OCI-LY1 (cell line): Measurements from ENCODE around the gene CTDSPL2.

Experiments used
- H2AFZ ChIP-seq: fragments of 200-600 bp; sonication (generic), shearing (Covaris generic); 2 replicates; pipeline ENCODE4 v1.6.0; 2014; ENCODE audit warnings: antibody characterized with exemption, mild to moderate bottlenecking, low read length
- H3F3A ChIP-seq: fragments of 200-600 bp; sonication (generic), shearing (Covaris generic); 2 replicates; pipeline ENCODE4 v1.6.0; 2014; ENCODE audit warnings: mild to moderate bottlenecking, antibody characterized with exemption, low read length, moderate library complexity; ENCODE audit not compliant: insufficient read depth
- H3K27ac ChIP-seq: fragments of 200-600 bp; sonication (generic); 2 replicates; pipeline ENCODE4 v1.5.1; 2014; ENCODE audit warnings: low read length, mixed run types, mild to moderate bottlenecking, low read depth; ENCODE audit not compliant: poor library complexity, severe bottlenecking
- H3K27me3 ChIP-seq: fragments of 200-600 bp; sonication (generic); 2 replicates; pipeline ENCODE4 v1.6.0; 2014; ENCODE audit warnings: antibody characterized with exemption, mild to moderate bottlenecking, low read length, moderate library complexity; ENCODE audit not compliant: insufficient read depth
- H3K36me3 ChIP-seq: fragments of 200-600 bp; sonication (generic); 2 replicates; pipeline ENCODE4 v1.6.1; 2014; ENCODE audit warnings: mild to moderate bottlenecking, antibody characterized with exemption, low read length, moderate library complexity, mixed read lengths; ENCODE audit not compliant: insufficient read depth
- H3K4me1 ChIP-seq: fragments of 200-600 bp; sonication (generic); 2 replicates; pipeline ENCODE4 v1.5.1; 2014; ENCODE audit warnings: mild to moderate bottlenecking, low read length, moderate library complexity; ENCODE audit not compliant: insufficient read depth, severe bottlenecking
- H3K4me2 ChIP-seq: fragments of 200-600 bp; sonication (generic), shearing (Covaris generic); 2 replicates; pipeline ENCODE4 v1.6.1; 2014; ENCODE audit warnings: low read length
- H3K4me3 ChIP-seq: fragments of 200-600 bp; sonication (generic); 2 replicates; pipeline ENCODE4 v1.5.1; 2014; ENCODE audit warnings: low read length, low read depth, mild to moderate bottlenecking, mixed read lengths; ENCODE audit not compliant: poor library complexity, severe bottlenecking
- H3K79me2 ChIP-seq: fragments of 200-600 bp; shearing (Covaris generic); 2 replicates; pipeline ENCODE4 v1.6.1; 2016; ENCODE audit warnings: mixed run types, low read length, mixed read lengths; ENCODE audit not compliant: insufficient read depth
- H3K9ac ChIP-seq: fragments of 200-600 bp; sonication (generic), shearing (Covaris generic); 2 replicates; pipeline ENCODE4 v1.6.1; 2014; ENCODE audit warnings: mild to moderate bottlenecking, low read length, mixed read lengths
- H3K9me2 ChIP-seq: fragments of 200-600 bp; sonication (generic), shearing (Covaris generic); 2 replicates; pipeline ENCODE4 v1.6.1; 2014; ENCODE audit warnings: low read depth, mild to moderate bottlenecking, low read length, mixed read lengths
- H3K9me3 ChIP-seq: fragments of 200-600 bp; shearing (Covaris generic); 2 replicates; pipeline ENCODE4 v1.6.1; 2014; ENCODE audit warnings: low read length, mixed read lengths
- H4K20me1 ChIP-seq: fragments of 200-600 bp; sonication (generic), shearing (Covaris generic); 2 replicates; pipeline ENCODE4 v1.6.0; 2016; ENCODE audit warnings: mild to moderate bottlenecking, low read length; ENCODE audit not compliant: insufficient read depth
- CTCF ChIP-seq: fragments of 200-600 bp; sonication (generic), shearing (Covaris generic); IDR thresholded peaks from 2 replicates; pipeline ENCODE4 v1.5.1; 2017; ENCODE audit warnings: mild to moderate bottlenecking, antibody characterized with exemption, low read length, moderate library complexity, mixed read lengths
- EZH2 ChIP-seq: fragments of 200-600 bp; sonication (generic), shearing (Covaris generic); IDR thresholded peaks from 2 replicates; pipeline ENCODE4 v1.8.0; 2017; ENCODE audit warnings: borderline replicate concordance, mixed run types, mild to moderate bottlenecking, antibody characterized with exemption, low read length, moderate library complexity, mixed read lengths

The CTDSPL2 gene

DNA sequence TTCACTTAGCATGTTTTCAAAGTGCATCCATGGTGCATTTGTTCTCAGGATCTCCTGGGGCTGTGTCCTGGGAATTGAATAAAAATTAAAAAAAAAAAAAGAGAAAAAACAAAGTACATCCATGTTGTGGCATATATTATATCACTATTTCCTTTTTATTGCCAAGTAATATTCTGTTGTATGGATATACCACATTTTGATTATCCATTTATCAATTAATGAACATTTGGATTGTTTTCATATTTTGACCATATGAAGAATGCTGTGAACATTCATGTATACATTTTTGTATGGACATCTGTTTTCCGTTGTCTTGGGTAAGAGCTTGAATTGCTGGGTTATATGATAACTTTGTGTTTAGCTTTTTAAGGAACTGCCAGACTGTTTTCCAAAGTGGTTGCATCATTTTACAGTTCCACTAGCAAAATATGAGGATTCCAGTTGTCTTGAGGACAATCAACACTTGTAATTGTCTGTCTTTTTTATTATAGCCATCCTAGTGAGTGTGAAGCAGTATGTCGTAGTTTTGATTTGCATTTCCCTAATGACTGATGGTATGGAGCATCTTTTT is 44.5 kb downstream of the CTDSPL2 start:
- no peak overlapping the region for H2AFZ ChIP-seq
- H3K79me2 ChIP-seq: peaks cover 37% of the 10 kb centered on the region
- H3K9me2 ChIP-seq: no peaks in the 10 kb centered on the region
- no peaks in the 10 kb centered on the region for H3K27me3 ChIP-seq
- no peaks in the 10 kb centered on the region for H3K4me1 ChIP-seq
- no peaks in the 10 kb centered on the region for H3F3A ChIP-seq
- no peak overlapping the region for H3K27ac ChIP-seq
- no peaks in the 10 kb centered on the region for H4K20me1 ChIP-seq
- H3K36me3 ChIP-seq: peaks cover 63% of the 10 kb centered on the region
- H3K4me2 ChIP-seq: no peak overlapping the region
- H3K4me3 ChIP-seq: no peak overlapping the region
- no peak overlapping the region for H3K9ac ChIP-seq
- TF ChIP-seq CTCF: no peak
- no peak for TF ChIP-seq EZH2
- H3K9me3 ChIP-seq: no peaks in the 10 kb centered on the region

GRCh38 chr15:44479343-44479742 is 51.9 kb downstream of the CTDSPL2 start:
- Histone ChIP-seq H3K36me3 (peaks cover 7% of the 10 kb centered on the region; the same call in 1 of the 2 replicates), H3K9me2 (no peaks in the 10 kb centered on the region), H3K4me3 (no peak overlapping the region), H4K20me1 (no peaks in the 10 kb centered on the region), H3K27ac (no peak overlapping the region), H2AFZ (no peak overlapping the region), H3K79me2 (peaks cover 20% of the 10 kb centered on the region), H3K27me3 (no peaks in the 10 kb centered on the region), H3K9me3 (no peaks in the 10 kb centered on the region), H3F3A (no peaks in the 10 kb centered on the region), H3K4me2 (no peak overlapping the region), H3K9ac (no peak overlapping the region), H3K4me1 (no peaks in the 10 kb centered on the region)
- TF ChIP-seq EZH2: no peak
- TF ChIP-seq CTCF: no peak

DNA sequence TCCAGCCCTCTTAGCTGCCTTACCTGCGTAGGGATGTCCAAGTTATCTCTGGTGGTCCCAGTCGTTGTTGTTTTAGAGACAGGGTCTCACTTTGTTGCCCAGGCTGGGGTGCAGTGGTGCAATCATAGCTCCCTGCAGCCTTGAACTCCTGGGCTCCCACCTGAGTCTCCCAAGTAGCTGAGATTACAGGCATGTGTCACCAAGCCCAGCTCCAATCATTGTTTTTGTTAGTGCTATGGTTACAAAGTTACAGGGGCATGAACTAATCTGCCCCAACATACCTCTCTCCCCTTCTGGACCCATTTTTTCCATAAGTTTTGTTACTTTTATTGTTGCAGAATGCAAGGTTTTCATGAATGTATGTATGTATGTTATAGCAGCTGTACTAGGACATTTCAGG is 54.7 kb downstream of the CTDSPL2 start:
- Histone ChIP-seq H3K4me1 (no peaks in the 10 kb centered on the region), H3F3A (no peaks in the 10 kb centered on the region), H3K79me2 (peaks cover 20% of the 10 kb centered on the region), H3K4me3 (no peak overlapping the region), H3K27me3 (no peaks in the 10 kb centered on the region), H2AFZ (no peak overlapping the region), H3K9ac (no peak overlapping the region), H3K27ac (no peak overlapping the region), H3K9me2 (no peaks in the 10 kb centered on the region), H3K36me3 (peaks cover 25% of the 10 kb centered on the region), H3K9me3 (no peaks in the 10 kb centered on the region), H3K4me2 (no peak overlapping the region), H4K20me1 (no peaks in the 10 kb centered on the region)
- TF ChIP-seq CTCF: no peak
